ENCODE measurements around the gene SUV39H2. TPM values are rescaled to one million over a fixed set of nuclear protein-coding genes. Genes with fewer than 3 reads are reported as not detected.
"Not testable (repeated sequence)": the region's sequence is repeated elsewhere in the genome, so short reads cannot be mapped to it uniquely, and the experiment has no call there.

Gene SUV39H2
- total RNA-seq, 2 donors from 2014 or later: 0.95 to 12.2 TPM

DNA sequence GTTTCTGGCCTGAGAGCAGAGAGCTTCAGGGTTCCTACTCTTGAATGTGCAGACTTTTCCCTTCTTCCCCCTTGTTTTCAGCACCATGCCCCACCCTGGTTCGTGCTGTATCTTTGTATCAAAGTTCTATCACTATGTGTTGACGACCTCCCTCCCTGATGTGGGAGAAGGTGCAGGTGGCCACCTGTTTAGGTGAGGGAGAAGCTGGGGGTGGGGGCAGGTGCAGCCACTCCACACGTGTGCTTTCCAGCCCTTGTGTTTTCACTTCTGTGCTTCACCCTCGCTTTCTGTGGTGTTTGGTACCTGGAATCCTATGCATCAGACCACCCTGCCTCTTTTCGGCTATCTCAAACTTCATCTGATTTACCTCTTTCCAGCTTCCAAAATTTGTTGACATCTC lies 19.6 kb upstream of the SUV39H2 start:
- Histone ChIP-seq H3K36me3 (no peaks in the 10 kb centered on the region), H3K9me3 (no peaks in the 10 kb centered on the region), H3K27me3 (replicated peaks; ENCODE audit: insufficient read depth) (no peaks in the 10 kb centered on the region), H3K4me3 (no peak overlapping the region), H3K4me1 (ENCODE audit: control insufficient read depth in 1 of 2, low read depth in 2 of 2) (no peaks in the 10 kb centered on the region), H3K27ac (no peak overlapping the region)
- DNase-seq (ENCODE audit: low spot score): no peak
- TF ChIP-seq, protein P1, sequence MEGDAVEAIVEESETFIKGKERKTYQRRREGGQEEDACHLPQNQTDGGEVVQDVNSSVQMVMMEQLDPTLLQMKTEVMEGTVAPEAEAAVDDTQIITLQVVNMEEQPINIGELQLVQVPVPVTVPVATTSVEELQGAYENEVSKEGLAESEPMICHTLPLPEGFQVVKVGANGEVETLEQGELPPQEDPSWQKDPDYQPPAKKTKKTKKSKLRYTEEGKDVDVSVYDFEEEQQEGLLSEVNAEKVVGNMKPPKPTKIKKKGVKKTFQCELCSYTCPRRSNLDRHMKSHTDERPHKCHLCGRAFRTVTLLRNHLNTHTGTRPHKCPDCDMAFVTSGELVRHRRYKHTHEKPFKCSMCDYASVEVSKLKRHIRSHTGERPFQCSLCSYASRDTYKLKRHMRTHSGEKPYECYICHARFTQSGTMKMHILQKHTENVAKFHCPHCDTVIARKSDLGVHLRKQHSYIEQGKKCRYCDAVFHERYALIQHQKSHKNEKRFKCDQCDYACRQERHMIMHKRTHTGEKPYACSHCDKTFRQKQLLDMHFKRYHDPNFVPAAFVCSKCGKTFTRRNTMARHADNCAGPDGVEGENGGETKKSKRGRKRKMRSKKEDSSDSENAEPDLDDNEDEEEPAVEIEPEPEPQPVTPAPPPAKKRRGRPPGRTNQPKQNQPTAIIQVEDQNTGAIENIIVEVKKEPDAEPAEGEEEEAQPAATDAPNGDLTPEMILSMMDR (IDR thresholded peaks at IDR 0.05): no peak
- ATAC-seq (ENCODE audit: insufficient number of reproducible peaks, low FRiP score, low read depth): no peak

DNA sequence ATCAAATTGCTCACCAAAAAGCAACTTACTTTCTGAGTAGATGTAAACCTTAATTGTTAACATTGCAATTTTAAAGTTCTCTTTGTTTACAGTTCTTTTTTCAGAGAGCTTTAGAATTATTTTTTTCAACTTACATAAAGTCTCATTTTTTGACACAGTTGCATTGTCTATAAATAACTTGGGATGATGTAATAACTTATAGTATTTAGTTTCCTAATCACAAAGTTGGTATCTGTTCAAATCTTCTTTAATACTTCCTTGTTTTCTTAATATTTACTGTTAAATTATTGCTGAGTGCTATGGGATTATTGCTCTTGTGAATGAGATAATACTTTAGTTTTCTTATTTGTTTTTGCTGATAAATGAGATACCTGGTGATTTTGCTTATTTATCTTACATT lies 18.9 kb upstream of the SUV39H2 start:
- TF ChIP-seq, protein P1 (IDR thresholded peaks at IDR 0.05): no peak
- Histone ChIP-seq H3K4me3 (no peak overlapping the region), H3K9me3 (no peaks in the 10 kb centered on the region), H3K27me3 (replicated peaks; ENCODE audit: insufficient read depth) (no peaks in the 10 kb centered on the region), H3K27ac (no peak overlapping the region), H3K4me1 (ENCODE audit: control insufficient read depth in 1 of 2, low read depth in 2 of 2) (no peaks in the 10 kb centered on the region), H3K36me3 (no peaks in the 10 kb centered on the region)
- DNase-seq (ENCODE audit: low spot score): no peak
- ATAC-seq (ENCODE audit: insufficient number of reproducible peaks, low FRiP score, low read depth): no peak

DNA sequence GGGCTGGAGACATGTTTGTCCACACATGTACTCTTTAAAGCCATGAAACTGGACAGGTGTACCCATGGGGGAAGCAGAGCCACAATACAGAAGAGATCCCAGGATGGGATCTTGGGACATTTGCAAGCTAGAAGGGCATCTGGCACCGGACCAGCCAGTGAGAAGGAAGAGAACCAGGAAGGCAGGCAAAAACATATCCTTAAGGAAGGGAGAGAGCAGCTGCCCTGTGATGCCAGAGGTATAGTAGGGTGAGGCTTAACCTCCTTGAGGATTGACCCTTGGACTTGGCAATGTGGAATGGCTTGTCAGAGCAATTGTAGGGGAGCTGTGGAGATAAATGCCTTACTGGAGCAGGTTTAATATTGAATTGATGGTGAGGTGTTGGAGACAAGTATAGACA lies 17.9 kb upstream of the SUV39H2 start:
- no peak for DNase-seq (ENCODE audit: low spot score)
- H3K27ac ChIP-seq: no peak overlapping the region
- no peak overlapping the region for H3K4me3 ChIP-seq
- H3K9me3 ChIP-seq: no peaks in the 10 kb centered on the region
- ATAC-seq (ENCODE audit: insufficient number of reproducible peaks, low FRiP score, low read depth): no peak
- no peaks in the 10 kb centered on the region for H3K36me3 ChIP-seq
- H3K4me1 ChIP-seq (ENCODE audit: control insufficient read depth in 1 of 2, low read depth in 2 of 2): no peaks in the 10 kb centered on the region
- TF ChIP-seq, protein P1 (IDR thresholded peaks at IDR 0.05): no peak
- no peaks in the 10 kb centered on the region for H3K27me3 ChIP-seq (replicated peaks; ENCODE audit: insufficient read depth)

GRCh38 chr10:14864466-14864865 lies 14.2 kb upstream of the SUV39H2 start:
- H3K9me3 ChIP-seq; H3K27me3 ChIP-seq (replicated peaks; ENCODE audit: insufficient read depth); H3K4me3 ChIP-seq; ATAC-seq (ENCODE audit: insufficient number of reproducible peaks, low FRiP score, low read depth); H3K27ac ChIP-seq; DNase-seq (ENCODE audit: low spot score); H3K4me1 ChIP-seq (ENCODE audit: control insufficient read depth in 1 of 2, low read depth in 2 of 2): not testable (repeated sequence)
- H3K36me3 ChIP-seq: peaks cover 14% of the 10 kb centered on the region

DNA sequence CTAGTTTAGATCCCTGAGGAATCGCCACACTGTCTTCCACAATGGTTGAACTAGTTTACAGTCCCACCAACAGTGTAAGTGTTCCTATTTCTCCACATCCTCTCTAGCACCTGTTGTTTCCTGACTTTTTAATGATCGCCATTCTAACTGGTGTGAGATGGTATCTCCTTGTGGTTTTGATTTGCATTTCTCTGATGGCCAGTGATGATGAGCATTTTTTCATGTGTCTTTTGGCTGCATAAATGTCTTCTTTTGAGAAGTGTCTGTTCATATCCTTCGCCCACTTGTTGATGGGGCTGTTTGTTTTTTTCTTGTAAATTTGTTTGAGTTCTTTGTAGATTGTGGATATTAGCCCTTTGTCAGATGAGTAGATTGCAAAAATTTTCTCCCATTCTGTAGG lies 13.8 kb upstream of the SUV39H2 start:
- ATAC-seq (ENCODE audit: insufficient number of reproducible peaks, low FRiP score, low read depth); H3K27ac ChIP-seq; DNase-seq (ENCODE audit: low spot score); H3K4me1 ChIP-seq (ENCODE audit: control insufficient read depth in 1 of 2, low read depth in 2 of 2); H3K27me3 ChIP-seq (replicated peaks; ENCODE audit: insufficient read depth); H3K4me3 ChIP-seq; H3K9me3 ChIP-seq: not testable (repeated sequence)
- H3K36me3 ChIP-seq: peaks cover 18% of the 10 kb centered on the region

DNA sequence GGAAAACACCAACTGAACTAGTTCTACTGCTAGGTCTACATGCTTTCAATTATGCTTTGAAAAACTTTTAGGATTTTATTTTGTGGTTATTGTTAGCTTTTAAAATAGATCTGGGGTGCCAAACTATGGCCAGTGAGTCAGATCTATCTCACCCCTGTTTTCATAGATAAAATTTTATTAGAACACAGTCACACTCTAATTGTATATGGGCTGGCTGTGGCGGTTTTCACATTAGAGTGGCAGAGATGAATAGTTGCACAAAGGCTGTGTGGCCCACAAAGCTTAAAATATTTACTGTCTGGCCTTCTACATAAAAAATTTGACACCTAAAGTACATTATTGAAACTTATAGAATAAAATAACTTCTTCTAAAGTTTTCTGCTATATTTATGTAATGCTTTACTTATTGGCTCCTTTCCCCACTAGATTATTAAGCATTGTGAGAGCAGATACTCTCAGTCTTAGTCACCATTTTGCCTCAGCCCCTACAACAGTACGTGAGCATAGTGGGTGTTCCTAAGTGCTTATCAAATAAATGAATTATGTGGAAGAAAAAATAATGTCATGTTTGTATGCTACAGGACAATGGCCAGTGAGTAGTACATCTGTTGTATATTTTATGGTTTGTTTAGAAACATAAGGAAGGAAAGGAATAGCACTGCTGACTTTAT lies 5.4 kb upstream of the SUV39H2 start:
- H3K27ac ChIP-seq: no peak overlapping the region
- peaks cover 7 to 12% of the 10 kb centered on the region in 2 donors for H3K4me1 ChIP-seq (ENCODE audit: control insufficient read depth in 1 of 2, low read depth in 2 of 2)
- DNase-seq (ENCODE audit: low spot score) (no peak), ATAC-seq (ENCODE audit: insufficient number of reproducible peaks, low FRiP score, low read depth) (no peak)
- H3K4me3 ChIP-seq: no peak overlapping the region
- no peaks in the 10 kb centered on the region for H3K27me3 ChIP-seq (replicated peaks; ENCODE audit: insufficient read depth)
- peaks cover 8% of the 10 kb centered on the region for H3K36me3 ChIP-seq
- no peaks in the 10 kb centered on the region for H3K9me3 ChIP-seq
- TF ChIP-seq, protein P1 (IDR thresholded peaks at IDR 0.05): no peak

Measured in thoracic aorta (tissue), 2 donors.